Activated naive CD4-positive, alpha-beta T cell (primary cell): ENCODE results near the gene DAO.

Source experiments
- DNase-seq, 4 experiments: peaks; one replicate each; lab custom pipeline; 2025; lab: John Stamatoyannopoulos, UW

Gene DAO

GRCh38 chr12:108875682-108876361 is 4.1 kb upstream of the DAO start:
- DNase-seq = no peak

DNA sequence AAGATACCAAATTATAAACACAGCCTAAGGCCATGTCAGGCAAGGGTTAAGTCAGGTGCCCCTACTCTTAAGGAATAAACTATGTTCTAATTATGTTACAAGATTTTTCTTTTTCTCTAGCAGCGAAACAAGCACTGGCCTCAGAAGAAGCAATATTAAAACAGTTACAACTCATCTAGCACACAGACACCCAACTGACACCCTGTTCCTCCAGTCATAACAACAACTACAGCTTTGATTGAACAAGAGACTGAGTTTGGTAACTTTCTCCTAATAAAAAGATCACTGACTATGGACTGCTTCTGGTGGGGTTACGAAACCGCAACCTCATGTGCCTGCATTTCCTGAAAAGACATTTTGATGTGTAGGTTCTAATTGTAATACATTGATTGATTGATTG is 3.3 kb upstream of the DAO start:
- no peak for DNase-seq

DNA sequence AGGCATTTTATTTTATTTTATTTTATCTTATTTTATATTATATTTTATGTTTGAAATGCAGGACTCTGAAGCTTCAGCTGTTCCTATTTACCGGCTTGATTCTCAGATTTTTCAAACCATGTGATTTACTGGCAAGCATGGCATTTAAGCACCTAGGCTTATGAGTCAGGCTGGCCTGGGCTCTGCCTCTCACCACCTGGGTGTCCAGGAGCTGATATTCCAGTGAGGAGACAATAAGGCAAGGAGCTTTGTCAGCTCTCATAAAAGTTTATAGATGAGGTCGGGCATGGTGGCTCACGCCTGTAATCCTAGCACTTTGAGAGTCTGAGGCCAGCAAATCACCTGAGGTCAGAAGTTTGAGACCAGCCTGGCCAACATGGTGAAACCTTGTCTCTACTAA is 2.1 kb downstream of the DAO start:
- no peak for DNase-seq

DNA sequence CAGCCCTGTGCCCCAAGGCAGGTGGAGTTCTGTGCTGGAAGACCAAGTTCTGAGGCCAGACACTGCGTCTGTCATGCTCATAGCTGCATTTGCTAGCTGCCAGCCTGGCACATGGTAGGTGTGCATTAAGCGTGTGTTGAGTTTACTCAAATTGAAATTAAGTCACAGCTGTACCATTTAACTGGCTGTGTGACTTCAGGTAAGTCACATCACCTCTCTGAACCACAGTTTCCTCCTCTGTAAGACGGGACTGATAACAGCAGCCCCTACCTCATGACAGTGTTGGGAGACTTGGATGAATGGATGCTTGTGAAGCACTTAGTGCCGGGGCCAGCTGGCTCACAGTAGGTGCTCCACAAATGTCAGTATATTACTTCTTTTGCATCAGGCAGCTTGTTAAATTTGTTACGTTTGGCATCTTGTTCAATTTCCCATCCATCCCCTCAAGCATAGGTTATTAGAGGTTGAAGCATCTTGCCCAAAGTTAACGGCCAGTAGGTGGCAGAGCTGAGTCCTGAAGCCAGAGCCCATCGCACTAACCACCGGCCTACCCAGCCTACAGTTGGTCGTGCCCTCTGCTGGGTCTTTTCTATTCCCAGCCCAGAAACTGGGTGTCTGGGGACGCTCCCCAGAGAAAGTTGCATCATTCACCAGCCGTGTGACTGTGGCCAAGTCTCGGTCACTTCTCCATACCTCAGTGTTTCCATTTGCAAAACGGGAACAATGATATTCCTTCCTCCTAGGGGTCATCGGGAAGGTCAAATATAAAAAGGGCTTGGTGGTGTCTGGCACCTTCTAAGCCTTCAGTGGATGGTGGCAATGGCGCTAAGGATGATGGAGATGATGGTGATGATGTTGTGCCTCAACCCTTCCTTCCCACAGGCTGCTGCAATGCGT is 4.5 kb downstream of the DAO start:
- DNase-seq = peak in 3 of 4 experiments; percentile 14 to 31 (median 16)

DNA sequence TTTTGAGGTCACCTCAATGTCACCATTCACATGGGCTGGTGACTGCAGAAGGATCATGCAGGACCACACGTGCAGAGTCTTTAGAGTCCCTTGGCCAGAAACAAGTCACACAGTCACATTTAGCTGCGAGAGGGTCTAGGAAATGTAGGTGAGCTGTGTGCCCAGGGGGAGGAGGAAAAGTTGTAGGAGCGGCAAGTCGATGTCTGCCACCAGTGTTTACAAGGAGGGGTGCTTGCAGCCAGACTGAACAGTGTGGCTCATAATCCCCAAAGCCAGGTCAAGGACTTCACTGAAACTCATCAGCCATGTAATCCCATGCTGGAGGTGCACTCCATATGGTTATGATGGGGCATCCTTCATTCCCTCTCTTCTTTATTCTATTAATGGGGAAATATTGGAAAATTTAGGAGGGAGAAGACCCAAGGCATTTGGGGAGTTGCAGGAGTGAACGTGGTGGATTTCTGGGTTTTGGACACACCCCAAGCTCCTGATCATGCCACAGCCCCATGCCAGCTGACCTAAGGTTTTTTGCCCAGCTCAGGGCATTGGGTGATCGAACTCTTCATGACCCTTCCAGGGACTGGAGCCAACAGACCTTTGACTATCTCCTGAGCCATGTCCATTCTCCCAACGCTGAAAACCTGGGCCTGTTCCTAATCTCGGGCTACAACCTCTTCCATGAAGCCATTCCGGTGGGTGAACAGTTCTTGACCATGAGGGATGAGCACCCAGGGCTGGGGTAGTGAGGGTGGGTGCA is 7.2 kb downstream of the DAO start:
- DNase-seq = no peak

- DNase-seq = no peak
These were observed 8.1 kb downstream of the DAO start for GRCh38 chr12:108888031-108888430.

DNA sequence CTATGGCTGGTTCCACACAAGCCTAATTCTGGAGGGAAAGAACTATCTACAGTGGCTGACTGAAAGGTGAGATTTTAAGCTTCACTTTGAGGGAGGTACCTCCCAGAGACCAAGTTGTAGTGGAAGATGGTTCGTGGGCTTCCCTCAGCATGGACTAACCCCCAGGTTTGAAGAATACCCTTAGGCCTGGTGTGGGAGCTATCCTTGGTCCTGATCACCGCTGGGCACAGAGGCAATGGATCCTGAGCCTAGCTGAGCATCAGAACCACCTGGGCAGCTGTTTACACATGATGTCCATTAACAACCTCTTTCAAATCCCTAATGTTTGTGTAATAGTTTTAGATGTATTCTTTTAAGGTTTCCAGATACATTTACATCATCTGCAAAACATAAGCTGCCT is 10.3 kb downstream of the DAO start:
- no peak for DNase-seq

DNA sequence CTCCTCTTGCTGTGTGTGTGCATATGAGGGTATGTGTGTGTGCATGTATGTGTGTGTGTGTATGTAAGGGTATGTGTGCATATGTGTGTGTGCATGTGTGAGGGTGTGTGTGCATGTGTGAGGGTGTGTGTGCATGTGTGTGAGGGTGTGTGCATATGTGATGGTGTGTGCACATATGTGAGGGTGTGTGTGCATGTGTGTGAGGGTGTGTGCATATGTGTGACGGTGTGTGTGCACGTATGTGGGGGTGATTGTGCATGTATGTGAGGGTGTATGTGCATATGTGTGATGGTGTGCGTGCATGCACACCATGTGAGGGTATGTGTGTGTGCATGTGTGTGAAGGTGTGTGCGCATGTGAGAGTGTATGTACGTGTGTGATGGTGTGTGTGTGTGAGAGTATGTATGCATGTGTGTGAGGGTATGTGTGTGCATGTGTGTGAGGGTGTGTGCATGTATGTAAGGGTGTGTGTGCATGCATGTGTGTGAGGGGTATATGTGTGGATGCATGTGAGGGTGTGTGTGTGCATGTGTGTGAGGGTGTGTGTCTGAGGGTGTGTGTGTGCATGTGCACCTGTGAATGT is 15.4 kb downstream of the DAO start:
- no peak for DNase-seq

DNA sequence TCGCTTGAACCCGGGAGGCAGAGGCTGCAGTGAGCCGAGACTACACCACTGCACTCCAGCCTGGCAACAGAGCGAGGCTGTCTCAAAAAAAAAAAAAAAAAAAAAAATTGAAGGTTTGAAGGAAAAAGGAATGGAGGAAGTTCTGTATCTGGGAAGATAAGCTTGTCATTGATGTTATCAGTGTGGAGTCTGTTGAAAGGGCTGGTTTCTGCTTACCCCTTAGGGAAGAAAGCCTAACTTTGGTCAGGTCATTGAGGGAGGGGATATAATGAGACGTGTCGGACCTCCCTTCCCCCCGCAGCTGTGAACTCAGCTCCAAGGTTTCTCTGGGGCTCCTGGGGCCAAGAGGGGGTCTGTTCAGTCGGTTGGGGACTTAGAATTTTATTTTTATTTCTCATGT is 16.4 kb downstream of the DAO start:
- no peak for DNase-seq

DNA sequence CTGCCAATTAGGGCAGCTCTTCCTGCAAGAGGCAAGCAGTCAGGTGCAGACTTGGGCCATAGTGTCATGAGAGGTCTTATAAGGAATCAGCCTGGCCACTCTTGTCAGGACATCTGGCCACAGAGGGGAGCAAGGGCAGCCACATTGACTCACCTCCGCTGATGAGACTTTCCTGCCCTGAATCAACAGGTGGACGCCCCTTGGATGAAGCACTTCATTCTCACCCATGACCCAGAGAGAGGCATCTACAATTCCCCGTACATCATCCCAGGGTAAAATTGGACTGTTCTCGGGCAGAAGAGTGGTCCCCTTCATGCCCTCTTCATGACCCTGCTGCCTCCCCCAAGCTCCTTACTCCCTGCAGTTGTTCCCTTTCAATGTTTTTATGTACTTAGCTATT is 16.9 kb downstream of the DAO start:
- no peak for DNase-seq

GRCh38 chr12:108899145-108899544 is 19.3 kb downstream of the DAO start:
- DNase-seq = no peak

DNA sequence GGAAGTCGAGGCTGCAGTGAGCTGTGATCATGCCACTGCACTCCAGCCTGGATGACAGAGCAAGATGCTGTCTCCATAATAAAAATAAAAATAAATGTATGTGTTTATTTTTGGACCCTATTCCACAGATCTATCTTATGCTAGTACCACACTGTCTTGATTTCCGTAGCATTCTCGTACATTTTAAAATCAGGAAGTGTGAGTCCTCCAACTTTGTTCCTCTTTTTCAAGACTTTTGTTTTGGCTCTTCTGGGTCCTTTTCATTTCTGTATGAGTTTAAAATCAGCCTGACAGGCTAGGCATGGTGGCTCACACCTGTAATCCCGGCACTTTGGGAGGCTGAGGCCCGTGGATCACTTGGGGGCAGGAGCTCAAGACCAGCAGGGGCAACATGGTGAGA is 25.8 kb downstream of the DAO start:
- no peak for DNase-seq

- no peak for DNase-seq
These were observed 27.1 kb downstream of the DAO start for GRCh38 chr12:108906971-108907370.

DNA sequence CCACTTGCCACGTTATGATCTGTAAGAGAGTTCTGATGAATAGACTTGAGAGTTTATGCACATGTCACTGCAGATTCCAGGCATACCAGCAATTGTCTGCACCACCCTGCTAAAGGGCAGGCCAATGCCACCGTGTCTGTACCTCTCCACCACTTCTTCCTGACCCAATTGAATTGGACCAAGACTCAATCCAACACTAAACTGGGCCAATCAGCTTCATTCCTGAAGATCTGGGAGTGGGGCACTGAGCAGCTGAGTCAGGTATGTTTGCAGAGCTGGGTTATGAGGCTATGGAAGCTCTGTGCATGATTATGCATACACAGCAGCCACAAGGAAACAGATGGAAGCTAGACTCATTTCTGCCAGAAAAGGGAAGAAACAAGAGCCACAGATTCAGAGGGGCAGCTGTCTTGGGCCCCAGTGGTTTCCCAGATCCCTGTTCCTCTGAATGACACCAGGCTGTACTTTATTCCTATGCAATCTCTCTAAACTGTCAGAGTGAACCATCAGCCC is 28.0 kb downstream of the DAO start:
- DNase-seq = no peak

- DNase-seq = no peak
These were observed 30.4 kb downstream of the DAO start for GRCh38 chr12:108910336-108910735.

DNA sequence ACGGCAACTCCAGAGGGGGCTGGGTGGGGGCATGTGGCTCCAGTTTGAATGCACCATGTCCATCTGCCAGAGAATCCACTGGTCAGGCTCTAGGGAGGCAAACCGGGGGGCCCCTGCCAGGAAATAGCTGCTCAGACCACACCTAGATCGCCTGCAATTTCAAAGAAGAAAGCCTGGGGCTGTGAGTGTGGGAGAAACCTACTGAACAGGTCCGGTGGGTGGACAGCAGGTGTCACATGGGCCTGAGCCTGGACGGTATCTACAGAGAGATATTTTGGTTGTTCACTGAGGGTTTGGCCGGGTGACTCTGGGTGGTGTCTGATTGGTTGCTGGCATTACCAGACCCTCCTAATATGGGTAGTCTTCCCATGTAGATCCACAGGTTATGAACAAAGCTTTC is 32.0 kb downstream of the DAO start:
- DNase-seq = no peak

GRCh38 chr12:108912361-108912760 is 32.5 kb downstream of the DAO start:
- DNase-seq = no peak

DNA sequence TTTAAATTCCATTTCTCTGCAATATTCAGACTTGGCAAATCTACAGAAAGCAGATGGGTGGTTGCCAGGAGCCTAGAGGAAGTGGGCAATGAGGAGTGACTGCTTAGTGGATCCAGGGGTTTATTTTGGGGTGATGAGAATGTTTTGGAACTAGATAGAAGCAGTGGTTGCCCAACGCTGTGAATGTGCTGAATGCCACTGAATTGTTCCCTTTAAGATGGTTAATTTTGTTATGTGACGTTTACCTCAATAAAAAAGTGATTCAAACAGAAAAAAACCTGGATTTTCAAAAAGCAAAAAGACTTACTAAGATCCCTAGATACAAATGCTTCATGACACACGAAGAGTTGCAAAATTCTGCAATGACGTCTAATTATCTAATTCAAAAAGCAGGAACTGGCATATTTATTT is 34.2 kb downstream of the DAO start:
- no peak for DNase-seq

DNA sequence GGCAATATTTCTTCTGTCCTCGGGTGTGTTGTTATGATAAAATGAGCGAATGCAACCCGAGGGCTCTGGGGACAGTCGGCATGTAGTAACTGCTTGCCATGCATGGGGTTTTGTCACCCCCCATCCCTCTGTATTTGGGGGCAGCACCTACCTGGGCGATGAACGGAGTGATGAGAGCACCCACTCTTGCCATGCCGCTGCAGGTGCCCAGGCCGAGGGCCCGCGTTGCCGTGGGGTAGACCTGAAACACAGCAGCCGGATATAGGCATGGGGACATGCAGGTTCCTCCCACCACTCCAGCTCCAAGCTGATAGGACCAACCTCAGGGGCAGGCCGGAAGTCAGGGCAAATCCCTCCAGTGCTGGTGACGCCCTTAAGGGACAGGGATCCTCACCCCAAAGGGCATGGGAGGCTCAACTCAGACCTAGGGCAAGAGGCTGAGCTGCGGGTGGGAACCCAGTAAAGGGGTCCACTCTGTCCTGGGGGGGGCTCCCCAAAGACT is 35.8 kb downstream of the DAO start:
- no peak for DNase-seq

DNA sequence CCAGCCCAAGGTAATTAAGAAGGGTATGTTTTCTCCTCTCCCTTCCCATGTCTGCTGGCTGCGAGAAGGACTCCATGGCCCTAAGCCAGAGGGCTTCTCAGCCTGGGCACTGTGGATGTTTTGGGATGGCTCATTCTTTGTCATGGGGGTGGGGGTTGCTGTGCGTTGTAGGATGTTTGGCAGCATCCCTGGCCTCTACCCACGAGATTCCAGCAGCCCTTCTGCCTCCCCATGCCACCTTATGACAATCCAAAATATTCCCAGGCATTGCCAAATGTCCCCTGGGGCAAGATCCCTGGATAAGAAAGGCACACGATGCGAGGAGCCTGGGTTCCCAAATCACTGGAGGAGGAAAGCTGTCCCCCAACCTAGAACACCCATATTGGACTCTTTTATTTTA is 36.4 kb downstream of the DAO start:
- no peak for DNase-seq

DNA sequence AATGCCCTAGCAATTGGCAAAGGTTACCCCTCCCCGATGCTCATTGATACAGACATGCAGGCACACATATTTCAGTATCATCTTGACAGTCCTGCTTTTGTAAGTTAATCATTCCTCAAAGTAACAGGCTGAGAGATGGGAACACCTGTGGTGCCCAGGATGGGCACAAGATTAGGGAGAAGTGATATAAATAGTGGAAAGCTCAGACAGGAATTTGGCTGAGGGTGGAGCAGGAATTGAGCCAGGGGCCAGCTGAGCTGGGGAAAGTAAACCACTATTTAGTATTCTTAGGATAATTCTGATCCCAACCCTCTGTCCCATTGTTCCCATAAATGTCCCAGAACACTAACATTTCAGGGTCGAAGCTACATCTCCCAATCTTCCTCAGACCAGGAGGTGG is 38.3 kb downstream of the DAO start:
- DNase-seq = no peak
